ENCODE results near the gene FIBIN.

DNA sequence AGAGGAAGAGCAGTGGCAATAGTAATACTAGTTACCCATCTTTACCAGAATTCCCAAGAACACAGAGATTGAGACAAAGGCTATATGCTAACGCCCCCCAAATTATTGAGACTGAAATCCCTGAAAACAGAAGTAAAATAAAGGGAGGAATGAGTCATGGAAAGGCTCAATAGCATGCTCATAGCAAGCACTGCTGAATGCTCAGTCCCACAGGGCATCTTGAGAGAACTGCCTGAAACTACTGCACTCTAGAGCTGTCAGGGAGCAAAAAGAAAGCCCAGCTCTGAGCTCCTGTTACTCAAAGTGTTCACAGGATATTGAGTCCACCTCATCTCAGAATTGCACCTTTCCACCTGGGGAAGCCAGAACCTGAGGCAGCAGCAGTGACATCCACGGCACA lies 44.1 kb upstream of the FIBIN start:
- no peak for TF ChIP-seq EZH2 (IDR thresholded peaks at IDR 0.05; ENCODE audit: borderline replicate concordance, low read length)
- TF ChIP-seq, protein P1, sequence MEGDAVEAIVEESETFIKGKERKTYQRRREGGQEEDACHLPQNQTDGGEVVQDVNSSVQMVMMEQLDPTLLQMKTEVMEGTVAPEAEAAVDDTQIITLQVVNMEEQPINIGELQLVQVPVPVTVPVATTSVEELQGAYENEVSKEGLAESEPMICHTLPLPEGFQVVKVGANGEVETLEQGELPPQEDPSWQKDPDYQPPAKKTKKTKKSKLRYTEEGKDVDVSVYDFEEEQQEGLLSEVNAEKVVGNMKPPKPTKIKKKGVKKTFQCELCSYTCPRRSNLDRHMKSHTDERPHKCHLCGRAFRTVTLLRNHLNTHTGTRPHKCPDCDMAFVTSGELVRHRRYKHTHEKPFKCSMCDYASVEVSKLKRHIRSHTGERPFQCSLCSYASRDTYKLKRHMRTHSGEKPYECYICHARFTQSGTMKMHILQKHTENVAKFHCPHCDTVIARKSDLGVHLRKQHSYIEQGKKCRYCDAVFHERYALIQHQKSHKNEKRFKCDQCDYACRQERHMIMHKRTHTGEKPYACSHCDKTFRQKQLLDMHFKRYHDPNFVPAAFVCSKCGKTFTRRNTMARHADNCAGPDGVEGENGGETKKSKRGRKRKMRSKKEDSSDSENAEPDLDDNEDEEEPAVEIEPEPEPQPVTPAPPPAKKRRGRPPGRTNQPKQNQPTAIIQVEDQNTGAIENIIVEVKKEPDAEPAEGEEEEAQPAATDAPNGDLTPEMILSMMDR (conservative IDR thresholded peaks at IDR 0.05 in 1 of 2, IDR thresholded peaks at IDR 0.05 in 1 of 2; ENCODE audit: extremely low read depth in 1 of 2, insufficient read depth in 1 of 2, low read depth in 1 of 2, low read length in 2 of 2), result no peak

Data from mammary epithelial cell (primary cell).